Suppressor macrophage (primary cell): Measurements from ENCODE around the gene UTF1.

Experiments
- DNase-seq, 4 experiments: peaks; one replicate each; pipeline ENCODE4 v3.0.0-alpha.2; 2020 to 2022

UTF1 gene

GRCh38 chr10:133279326-133280226, 49.6 kb downstream of the UTF1 start:
- DNase-seq = peak; percentile 55 to 78 (median 74)

- DNase-seq = no peak
Measured at GRCh38 chr10:133280391-133281059, 50.5 kb downstream of the UTF1 start.

- DNase-seq = no peak
Measured at GRCh38 chr10:133281084-133281483, 51.1 kb downstream of the UTF1 start.
